ENCODE measurements around the gene UQCC3.
"Not testable (repeated sequence)": the region's sequence is repeated elsewhere in the genome, so short reads cannot be mapped to it uniquely, and the experiment has no call there.

The UQCC3 gene

DNA sequence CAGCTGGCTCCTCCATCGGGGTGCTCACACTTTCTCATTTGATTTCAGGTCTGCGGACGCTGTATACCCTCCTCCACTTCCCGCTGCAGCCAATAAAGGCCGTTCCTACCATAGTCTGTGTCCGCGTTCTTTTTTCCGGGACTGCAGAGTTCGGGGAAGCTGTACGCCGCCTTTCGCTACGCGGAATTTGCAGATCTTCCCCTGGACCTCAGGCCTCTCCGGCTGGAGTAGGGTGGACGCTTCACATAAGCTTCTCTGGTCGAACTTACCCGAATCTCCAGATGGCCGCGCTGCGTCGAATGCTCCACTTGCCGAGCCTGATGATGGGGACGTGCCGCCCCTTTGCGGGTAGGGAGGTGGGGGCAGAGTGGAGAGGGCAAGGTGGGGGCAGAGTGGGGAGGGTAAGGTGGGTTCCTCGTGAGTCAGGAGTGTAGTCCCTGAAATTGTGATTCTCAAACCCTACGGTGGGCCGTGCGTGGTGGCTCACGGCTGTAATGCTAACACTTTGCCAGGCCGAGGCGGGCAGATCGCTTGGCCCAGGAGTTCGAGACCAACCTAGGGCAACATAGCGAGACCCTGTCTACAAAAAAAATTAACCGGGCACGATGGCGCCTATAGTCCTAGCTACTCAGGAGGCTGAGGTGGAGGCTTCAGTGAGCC is 5.7 kb upstream of the UQCC3 start:
- peak; percentile 25 for DNase-seq

DNA sequence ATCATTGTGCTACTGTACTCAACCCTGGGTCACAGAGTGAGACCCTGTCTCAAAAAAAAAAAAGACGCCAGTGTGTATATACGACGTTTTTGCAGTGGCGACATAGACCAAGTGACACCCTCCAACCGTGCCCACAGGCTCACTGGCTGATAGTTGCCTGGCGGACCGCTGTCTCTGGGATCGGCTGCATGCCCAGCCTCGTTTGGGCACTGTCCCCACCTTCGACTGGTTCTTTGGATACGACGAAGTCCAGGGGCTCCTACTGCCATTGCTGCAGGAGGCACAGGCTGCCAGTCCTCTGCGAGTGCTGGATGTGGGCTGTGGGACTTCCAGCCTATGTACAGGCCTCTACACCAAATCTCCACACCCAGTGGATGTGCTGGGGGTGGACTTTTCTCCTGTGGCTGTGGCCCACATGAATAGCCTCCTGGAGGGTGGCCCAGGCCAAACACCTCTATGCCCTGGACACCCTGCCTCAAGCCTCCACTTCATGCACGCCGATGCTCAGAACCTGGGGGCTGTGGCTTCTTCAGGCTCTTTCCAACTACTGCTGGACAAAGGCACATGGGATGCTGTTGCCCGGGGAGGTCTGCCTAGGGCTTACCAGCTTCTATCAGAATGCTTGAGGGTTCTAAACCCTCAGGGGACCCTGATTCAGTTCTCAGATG is 5.1 kb upstream of the UQCC3 start:
- no peak for DNase-seq

GRCh38 chr11:62667460-62667859 is 4.0 kb upstream of the UQCC3 start:
- no peak for DNase-seq

- DNase-seq, result no peak
These were observed 1.9 kb upstream of the UQCC3 start for GRCh38 chr11:62669420-62670161.

- DNase-seq, result no peak
These were observed 251 bp upstream of the UQCC3 start for GRCh38 chr11:62671236-62671607.

DNA sequence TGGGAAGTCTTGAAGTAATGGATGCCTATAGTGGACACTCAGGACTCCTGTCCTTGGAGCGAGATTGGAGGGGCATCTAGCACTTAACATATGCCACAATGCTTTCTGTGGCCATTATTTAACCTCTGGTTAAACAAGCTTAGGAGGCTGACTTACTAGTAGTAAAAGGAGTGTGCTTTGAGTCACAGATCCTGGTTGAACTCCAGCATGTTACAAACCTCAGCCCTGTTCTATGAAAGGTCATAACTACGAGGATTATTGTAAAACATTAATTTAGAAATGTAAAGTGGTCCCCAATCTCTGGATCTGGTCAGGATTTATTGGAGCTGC is 1.7 kb downstream of the UQCC3 start:
- DNase-seq, result no peak

GRCh38 chr11:62675415-62675814 is 3.9 kb downstream of the UQCC3 start:
- not testable (repeated sequence) for DNase-seq

GRCh38 chr11:62676698-62677097 is 5.2 kb downstream of the UQCC3 start:
- no peak for DNase-seq

- no peak for DNase-seq
These were observed 5.7 kb downstream of the UQCC3 start for GRCh38 chr11:62677156-62677555.

GRCh38 chr11:62677714-62678113 is 6.2 kb downstream of the UQCC3 start:
- no peak for DNase-seq

DNA sequence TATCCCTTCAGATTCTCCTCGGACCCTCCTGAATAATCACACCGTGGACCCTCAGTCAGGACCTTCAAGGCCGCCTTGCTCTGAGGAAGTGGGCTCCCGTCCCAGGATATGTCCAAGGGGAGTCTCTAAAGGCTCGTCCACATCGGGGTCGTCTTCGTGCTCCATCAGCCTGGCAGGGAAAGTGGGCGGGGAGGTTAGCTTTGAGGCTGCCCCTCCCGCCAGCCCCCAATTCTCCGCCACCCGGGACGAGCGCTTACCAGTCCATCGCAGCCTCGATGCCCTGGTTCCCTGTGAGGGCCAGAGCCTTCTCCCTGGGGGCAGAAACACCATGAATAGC is 6.9 kb downstream of the UQCC3 start:
- no peak for DNase-seq

DNA sequence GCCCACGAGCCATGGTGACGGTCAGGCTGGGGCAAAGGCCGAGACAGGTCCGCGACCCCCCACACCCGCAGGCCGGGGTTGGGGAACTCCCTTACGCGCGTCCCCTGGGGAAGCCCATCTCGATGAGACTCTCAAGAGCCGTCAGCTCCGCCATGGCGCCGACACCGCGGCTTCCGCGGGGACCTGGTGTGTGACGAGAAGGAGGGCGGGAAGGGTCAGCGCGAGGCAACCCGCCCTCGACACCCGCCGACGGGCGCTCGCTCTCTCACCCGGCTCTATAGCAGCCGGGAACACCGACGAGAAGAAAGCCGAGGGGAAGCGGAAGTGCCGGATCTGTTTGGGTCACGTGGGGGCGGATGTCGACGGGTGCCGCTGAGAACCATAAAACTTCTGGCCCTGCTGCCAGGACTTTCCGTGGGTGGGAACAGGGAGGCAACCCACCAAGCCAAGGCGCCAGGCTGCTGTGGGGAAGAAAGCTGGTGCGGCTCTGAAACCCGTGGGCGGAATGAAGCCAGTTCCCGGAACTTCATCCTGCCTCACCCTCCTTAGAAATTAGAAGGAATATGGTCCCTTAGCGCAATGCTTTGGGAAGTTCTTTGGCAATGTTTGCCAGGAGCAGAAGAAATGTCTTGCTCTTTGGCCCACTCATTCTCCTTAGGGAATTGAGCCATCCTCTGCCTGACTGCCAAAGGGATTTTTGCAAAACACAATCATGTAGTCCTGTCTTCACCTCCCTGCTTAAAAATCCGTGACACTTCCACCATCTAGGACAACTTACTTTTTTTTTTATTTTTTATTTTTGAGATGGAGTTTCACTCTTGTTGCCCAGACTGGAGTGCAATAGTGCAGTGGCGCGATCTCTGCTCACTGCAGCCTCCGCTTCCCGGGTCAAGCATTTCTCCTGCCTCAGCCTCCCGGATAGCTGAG is 7.6 kb downstream of the UQCC3 start, which contains the start of gene UBXN1:
TSS of gene UBXN1 (minus strand) at position 304 of the 927 bp plus-strand sequence. CDS start at position 154, 150 bp downstream.
- DNase-seq, result peak; percentile 79

DNA sequence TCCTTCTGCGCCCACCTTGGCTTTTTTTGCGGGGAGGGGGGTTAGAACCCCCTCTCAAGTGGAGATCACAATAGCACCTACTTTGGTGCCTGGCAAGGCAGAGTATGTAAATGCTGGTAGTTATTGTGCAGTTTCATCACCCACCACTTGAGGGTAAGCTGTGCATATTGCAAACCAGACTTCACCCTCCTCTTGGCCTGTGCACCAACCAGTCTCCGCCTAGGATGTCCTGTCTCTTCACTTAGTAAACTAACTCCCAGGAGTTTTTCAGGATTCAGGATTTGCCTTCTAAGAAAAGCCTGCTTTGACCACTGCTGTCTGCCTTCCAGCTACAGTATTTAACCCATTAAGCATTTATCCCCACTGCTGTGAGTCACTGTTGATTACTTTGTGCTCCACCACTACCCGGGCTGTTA is 9.4 kb downstream of the UQCC3 start:
- peak; percentile 51 for DNase-seq

DNA sequence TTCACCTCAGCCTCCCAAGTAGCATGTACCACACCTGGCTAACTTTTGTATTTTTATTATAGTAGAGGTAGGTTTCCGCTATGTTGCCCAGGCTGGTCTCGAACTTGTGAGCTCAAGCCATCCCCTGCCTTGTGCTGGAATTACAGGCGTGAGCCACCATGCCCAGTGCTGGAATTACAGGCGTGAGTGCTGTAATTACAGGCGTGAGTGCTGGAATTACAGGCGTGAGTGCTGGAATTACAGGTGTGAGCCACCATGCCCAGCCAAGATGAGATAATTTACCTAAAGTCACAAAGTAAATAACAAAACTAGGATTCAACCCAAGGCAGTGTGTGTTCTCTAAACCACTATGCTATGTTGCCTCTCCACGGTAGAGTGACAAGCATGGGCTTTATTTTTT is 11.0 kb downstream of the UQCC3 start:
- DNase-seq, result no peak

- DNase-seq, result no peak
These were observed 16.3 kb downstream of the UQCC3 start for GRCh38 chr11:62687508-62688396.

- no peak for DNase-seq
These were observed 17.0 kb downstream of the UQCC3 start for GRCh38 chr11:62688491-62688890.

GRCh38 chr11:62689421-62690183 is 18.1 kb downstream of the UQCC3 start, which contains the start of gene LRRN4CL:
Gene LRRN4CL, minus strand, starts transcription at chr11:62689530. Its CDS starts 1,022 bp downstream, at chr11:62688508.
- DNase-seq, result no peak

GRCh38 chr11:62693624-62694023 is 22.2 kb downstream of the UQCC3 start:
- not testable (repeated sequence) for DNase-seq

GRCh38 chr11:62694455-62695167 is 23.1 kb downstream of the UQCC3 start:
- peak; percentile 43 for DNase-seq

DNA sequence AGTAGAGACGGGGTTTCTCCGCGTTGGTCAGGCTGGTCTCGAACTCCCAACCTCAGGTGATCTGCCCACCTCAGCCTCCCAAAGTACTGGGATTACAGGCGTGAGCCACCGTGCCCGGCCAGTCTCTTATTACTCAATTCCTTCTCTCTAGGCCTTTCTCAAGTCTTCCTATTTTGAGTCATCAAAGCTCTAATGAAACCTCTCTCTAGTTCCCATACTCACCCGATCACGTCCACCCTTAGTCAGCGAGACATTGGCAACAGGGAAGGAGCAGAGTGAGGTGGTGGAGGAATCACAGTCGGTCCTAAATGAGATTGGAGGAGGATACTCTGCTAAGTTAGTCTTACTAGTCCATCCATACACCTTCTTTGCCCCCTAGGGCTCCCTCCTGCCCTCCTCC is 30.8 kb downstream of the UQCC3 start:
- DNase-seq, result no peak
